ENCODE results near the gene ZNF12. TPM values are rescaled to one million over a fixed set of nuclear protein-coding genes. Genes with fewer than 3 reads are reported as not detected.

Gene ZNF12
- total and polyA plus RNA-seq, 2 of the 8 experiments (the other 6 are each of a cell fraction or from before 2014, with no cell fraction given): 6.7 to 16.2 TPM

GRCh38 chr7:6729492-6730342, 23.0 kb upstream of the ZNF12 start (continued):
- TF ChIP-seq POU5F1 (IDR thresholded peaks at IDR 0.05; ENCODE audit: low read depth, low read length) (no peak), CHD2 (IDR thresholded peaks at IDR 0.05; ENCODE audit: low read length) (no peak), HDAC6 (IDR thresholded peaks at IDR 0.05; ENCODE audit: low read depth, low read length) (no peak), TAF7 (optimal IDR thresholded peaks at IDR 0.05; ENCODE audit: borderline replicate concordance, low read depth, low read length) (no peak), RNF2 (IDR thresholded peaks at IDR 0.05; ENCODE audit: borderline replicate concordance, low read depth, low read length, missing control alignments, poor library complexity, severe bottlenecking) (no peak), GABPA (IDR thresholded peaks at IDR 0.05; ENCODE audit: borderline replicate concordance, insufficient read depth, low read length) (peak; percentile 84; the same call in 1 of the 2 replicates), MAFK (IDR thresholded peaks at IDR 0.05; ENCODE audit: low read depth, low read length) (no peak), TAF1 (IDR thresholded peaks at IDR 0.05; ENCODE audit: low read depth, low read length) (peak; percentile 73), RBBP5 (IDR thresholded peaks at IDR 0.05; ENCODE audit: borderline replicate concordance, low read depth, low read length) (no peak), KDM4A (IDR thresholded peaks at IDR 0.05; ENCODE audit: low read depth, low read length, severe bottlenecking) (peak; percentile 77), SP2 (IDR thresholded peaks at IDR 0.05; ENCODE audit: low read length) (no peak), TCF12 (IDR thresholded peaks at IDR 0.05; ENCODE audit: low read depth, low read length) (no peak), GTF2F1 (IDR thresholded peaks at IDR 0.05; ENCODE audit: borderline replicate concordance, low read depth, low read length) (0 out of 2 replicates have a peak, but pooled peaks have one; percentile 49), BRCA1 (IDR thresholded peaks at IDR 0.05; ENCODE audit: low read depth, low read length) (no peak), SAP30 (IDR thresholded peaks at IDR 0.05; ENCODE audit: insufficient read depth, insufficient replicate concordance, low read length) (no peak), ASH2L (IDR thresholded peaks at IDR 0.05; ENCODE audit: low read length) (peak; percentile 45)

Data from H1 (cell line).